HK-2 (cell line): Measurements from ENCODE around the gene LAMC3.

Experiments used
- DNase-seq: peaks from one replicate; pipeline ENCODE4 v3.0.0-alpha.2; 2018; ENCODE audit not compliant: unreplicated experiment

The LAMC3 gene

GRCh38 chr9:131076347-131077195 lies 67.6 kb downstream of the LAMC3 start:
- no peak for DNase-seq

DNA sequence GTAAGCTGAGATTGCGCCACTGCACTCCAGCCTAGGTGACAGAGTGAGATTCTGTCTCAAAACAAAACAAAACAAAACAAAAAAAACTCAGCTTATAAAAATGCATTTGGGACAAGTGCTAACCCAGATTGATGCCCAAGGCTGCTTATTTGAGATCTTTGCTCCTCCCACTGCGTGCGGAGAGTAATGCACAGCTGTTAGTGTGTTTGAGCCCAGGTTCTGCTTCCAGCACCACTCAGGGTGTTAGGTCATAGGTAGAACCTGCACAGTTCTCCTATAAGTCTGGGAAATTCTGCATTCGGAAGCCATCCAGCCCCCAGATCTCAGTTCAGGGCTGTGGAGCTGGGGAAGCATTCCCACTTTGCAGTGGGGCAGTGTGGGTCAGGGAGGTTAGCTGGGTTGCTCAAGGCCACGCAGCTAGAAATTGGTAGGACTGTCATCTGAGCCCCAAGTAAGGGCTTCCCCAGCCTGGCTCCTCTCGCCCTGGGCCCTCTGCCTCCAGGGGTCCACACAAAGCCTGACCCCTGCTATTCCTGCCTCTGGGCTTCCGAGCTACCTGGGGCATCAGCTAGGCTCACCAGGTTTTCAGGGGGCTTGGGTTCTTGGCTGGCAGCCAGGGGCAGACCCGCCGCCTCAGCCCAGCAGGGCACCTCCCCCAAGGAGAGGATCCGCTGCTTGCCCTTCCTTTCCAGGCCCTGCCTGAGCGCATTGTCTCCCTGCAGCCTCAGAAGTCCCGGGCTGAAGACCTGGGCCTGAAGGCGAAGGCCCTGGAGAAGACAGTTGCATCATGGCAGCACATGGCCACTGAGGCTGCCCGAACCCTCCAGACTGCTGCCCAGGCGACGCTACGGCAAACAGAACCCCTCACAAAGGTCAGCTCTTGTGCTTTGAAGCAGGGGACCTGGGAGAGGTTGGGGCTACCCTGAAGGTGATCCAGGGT lies 69.7 kb downstream of the LAMC3 start:
- DNase-seq: no peak

- DNase-seq: no peak
Observed at GRCh38 chr9:131080589-131080988, 71.6 kb downstream of the LAMC3 start.

- DNase-seq: no peak
Observed at GRCh38 chr9:131081868-131082267, 72.9 kb downstream of the LAMC3 start.

GRCh38 chr9:131082774-131083512 lies 74.0 kb downstream of the LAMC3 start:
- no peak for DNase-seq

- no peak for DNase-seq
Observed at GRCh38 chr9:131084661-131085369, 75.8 kb downstream of the LAMC3 start.

DNA sequence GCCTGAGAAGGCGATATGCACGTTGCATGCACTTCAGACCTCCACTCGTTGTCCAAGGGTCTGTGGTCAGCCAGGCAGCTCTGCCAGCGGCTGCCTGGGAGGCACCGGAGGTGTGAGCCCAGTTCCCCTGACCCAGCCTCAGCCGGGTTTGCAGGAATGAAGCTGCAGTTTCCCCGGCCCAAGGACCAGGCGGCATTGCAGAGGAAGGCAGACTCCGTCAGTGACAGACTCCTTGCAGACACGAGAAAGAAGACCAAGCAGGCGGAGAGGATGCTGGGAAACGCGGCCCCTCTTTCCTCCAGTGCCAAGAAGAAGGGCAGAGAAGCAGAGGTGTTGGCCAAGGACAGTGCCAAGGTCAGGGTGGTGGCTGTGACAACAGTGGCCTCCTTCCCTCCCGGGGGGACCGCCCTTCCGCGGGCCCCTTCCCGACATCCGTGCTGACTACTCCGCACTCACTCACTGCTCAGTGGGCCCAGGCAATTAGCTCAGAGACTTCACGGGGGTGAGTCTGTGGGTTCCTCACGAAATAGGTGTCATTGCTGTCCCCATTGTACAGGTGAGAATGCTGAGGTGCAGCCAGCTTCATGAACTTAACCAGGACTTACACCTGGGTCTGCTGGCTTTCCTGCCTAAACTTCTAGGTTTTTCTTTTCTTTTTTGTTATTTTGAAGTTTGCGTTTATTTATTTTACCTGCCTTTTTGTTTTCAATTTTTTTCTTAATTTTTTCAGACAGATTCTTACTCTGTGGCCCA lies 76.6 kb downstream of the LAMC3 start:
- no peak for DNase-seq

DNA sequence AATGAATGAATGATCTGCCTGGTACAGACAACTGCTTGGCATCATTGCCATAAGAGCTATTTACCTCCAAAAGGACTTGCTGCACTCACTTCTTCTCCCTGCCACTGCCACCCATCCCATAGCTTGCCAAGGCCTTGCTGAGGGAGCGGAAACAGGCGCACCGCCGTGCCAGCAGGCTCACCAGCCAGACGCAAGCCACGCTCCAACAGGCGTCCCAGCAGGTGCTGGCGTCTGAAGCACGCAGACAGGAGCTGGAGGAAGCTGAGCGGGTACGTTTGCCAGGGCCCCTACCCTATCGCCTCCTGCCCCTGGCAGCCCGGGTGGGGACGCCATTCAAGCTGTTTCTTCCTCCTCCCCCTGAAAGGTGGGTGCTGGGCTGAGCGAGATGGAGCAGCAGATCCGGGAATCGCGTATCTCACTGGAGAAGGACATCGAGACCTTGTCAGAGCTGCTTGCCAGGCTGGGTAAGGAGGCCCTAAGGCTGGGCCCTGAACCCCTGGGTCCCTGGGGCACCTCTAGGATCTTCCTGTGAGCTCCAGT lies 78.5 kb downstream of the LAMC3 start:
- no peak for DNase-seq

- DNase-seq: no peak
Observed at GRCh38 chr9:131090025-131090787, 81.2 kb downstream of the LAMC3 start.

- no peak for DNase-seq
Observed at GRCh38 chr9:131091352-131091992, 82.5 kb downstream of the LAMC3 start.

- no peak for DNase-seq
Observed at GRCh38 chr9:131092030-131092429, 83.1 kb downstream of the LAMC3 start.

DNA sequence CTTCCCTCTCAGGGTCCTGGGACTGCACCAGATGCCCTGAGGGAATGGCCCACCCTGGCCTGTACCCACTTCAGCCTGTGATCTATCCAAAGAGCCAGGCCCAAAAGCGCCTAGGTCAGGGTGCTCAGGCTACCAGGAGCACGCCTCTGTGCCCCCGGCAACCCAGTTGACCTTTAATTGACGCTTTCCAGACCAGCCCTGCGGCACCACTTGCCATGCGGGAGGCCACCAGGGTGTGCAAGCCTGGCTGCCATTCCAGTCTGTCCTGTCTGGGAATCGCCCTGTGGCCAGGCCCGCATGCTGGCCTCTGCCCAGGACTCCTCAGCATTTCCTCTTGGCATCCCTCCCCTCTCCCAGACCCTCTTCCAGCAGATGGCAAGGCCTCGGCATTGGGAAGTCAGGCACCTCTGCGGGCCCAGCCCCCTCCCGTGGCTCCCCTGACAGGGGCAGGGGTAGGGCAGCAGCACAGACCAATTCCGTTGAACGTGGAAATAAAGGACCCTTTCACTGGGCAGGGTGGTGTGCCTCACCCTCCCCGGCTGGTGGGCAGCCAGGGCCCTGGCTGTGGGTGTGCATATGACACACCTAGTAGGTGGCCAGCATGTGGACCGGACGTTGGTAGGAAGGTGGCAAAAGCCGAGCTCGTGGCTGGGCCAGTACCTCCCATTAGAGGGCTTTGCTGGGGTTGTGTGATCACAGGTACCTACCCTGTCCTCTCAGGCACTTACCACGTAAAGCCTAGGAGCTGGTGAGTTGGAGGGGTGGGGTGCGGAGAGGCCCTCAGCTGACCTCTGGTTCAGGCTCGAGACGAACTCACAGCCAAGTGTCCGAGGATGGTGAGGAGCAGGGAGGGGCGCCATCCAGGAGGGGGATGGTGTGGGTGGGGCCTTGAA lies 83.8 kb downstream of the LAMC3 start:
- DNase-seq: no peak

- DNase-seq: no peak
Observed at GRCh38 chr9:131094015-131094414, 85.0 kb downstream of the LAMC3 start.

DNA sequence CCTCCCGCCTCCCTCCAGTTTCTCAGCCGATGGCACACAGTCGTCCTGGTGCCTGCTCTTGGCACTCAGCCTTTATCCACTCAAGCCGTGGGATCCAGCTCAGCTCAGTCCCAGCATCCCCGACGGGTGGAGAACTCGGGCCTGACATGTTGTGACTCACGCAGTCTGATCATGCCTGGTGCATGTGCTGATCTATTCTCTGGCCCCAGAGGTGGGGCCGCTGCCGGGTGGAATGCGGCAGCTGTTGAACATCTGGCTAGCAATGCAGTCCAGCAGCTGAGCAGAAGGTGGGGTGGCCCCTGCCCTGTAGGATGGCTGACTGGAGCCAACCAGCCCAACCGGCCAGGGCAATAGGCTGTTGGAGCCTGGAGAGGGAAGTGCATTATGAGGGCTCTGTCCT lies 85.6 kb downstream of the LAMC3 start:
- no peak for DNase-seq

- DNase-seq: no peak
Observed at GRCh38 chr9:131095666-131096268, 86.8 kb downstream of the LAMC3 start.

- DNase-seq: peak; percentile 79
Observed at GRCh38 chr9:131096269-131097125, 87.5 kb downstream of the LAMC3 start, which contains the start of gene AIF1L. AIF1L (plus strand) TSS chr9:131096531; CDS start chr9:131096630, 99 bp downstream.
